GM18511 (cell line): ENCODE results near the gene EBNA1BP2.
"Not testable (repeated sequence)": the region's sequence is repeated elsewhere in the genome, so short reads cannot be mapped to it uniquely, and the experiment has no call there.

Experiments used
- ATAC-seq: cut with Tn5 transposase; IDR thresholded peaks from one replicate; pipeline ENCODE4 v1.9.1; 2021; ENCODE audit warnings: mild to moderate bottlenecking, moderate library complexity; ENCODE audit not compliant: unreplicated experiment

The EBNA1BP2 gene

GRCh38 chr1:43123031-43123430 is 49.1 kb downstream of the EBNA1BP2 start:
- no peak for ATAC-seq

GRCh38 chr1:43121256-43121900 is 50.7 kb downstream of the EBNA1BP2 start:
- ATAC-seq: no peak

GRCh38 chr1:43119928-43120586 is 52.0 kb downstream of the EBNA1BP2 start:
- not testable (repeated sequence) for ATAC-seq
